GM12878 (cell line): ENCODE results near the gene MAGEB6B. TPM values are rescaled to one million over a fixed set of nuclear protein-coding genes. Genes with fewer than 3 reads are reported as not detected.
"Not testable (repeated sequence)": the region's sequence is repeated elsewhere in the genome, so short reads cannot be mapped to it uniquely, and the experiment has no call there.

Source experiments
- ATAC-seq: fragments of 200-7000 bp; cut with Tn5 transposase; 3 replicates; pipeline ENCODE4 v1.9.1; 2020; ENCODE audit warnings: mild to moderate bottlenecking, moderate library complexity
- BruUV-seq: library from RNA; stranded (reverse); fragments of 400-500 nt; replicated peaks from 2 replicates; lab custom pipeline; 2021; lab: Mats Ljungman, UMichigan
- CTCF ChIA-PET: fragments of 300-600 bp; sonication (Branson Sonifier 250); formaldehyde crosslinking; extraction: SDS; loops from one replicate; lab custom pipeline; 2021; ENCODE audit warnings: inconsistent platforms; lab: Yijun Ruan, JAX
- POLR2A ChIA-PET: fragments of 350-600 bp; formaldehyde crosslinking; extraction: SDS; loops from one replicate; lab custom pipeline; 2021; ENCODE audit warnings: inconsistent platforms; lab: Charles Lee
- RAD21 ChIA-PET: fragments of 300-600 bp; sonication (Branson Sonifier 250); formaldehyde crosslinking; loops from one replicate; lab custom pipeline; 2023; ENCODE audit warnings: antibody characterized with exemption; ENCODE audit not compliant: unreplicated experiment; lab: Charles Lee
- SMC1A ChIA-PET: fragments of 300-600 bp; sonication (Branson Sonifier 250); formaldehyde crosslinking; loops from one replicate; lab custom pipeline; 2023; ENCODE audit not compliant: unreplicated experiment, uncharacterized antibody; lab: Charles Lee
- DNase-seq: peaks from one replicate; pipeline ENCODE4 v3.0.0-alpha.2; 2011; ENCODE audit warnings: low read depth, low spot score
- FAIRE-seq: peaks from 3 replicates; lab custom pipeline; 2011; peaks lifted over from hg19 to GRCh38; lab: Jason Lieb, UNC
- H2AFZ ChIP-seq: 2 replicates; pipeline ENCODE4 v1.6.0; 2011; ENCODE audit warnings: low read depth, low read length, control low read depth; ENCODE audit not compliant: control insufficient read depth
- H3K27ac ChIP-seq: 2 replicates; pipeline ENCODE4 v1.5.1; 2011; ENCODE audit warnings: control low read depth; ENCODE audit not compliant: control insufficient read depth, insufficient read depth
- H3K27me3 ChIP-seq, 2 experiments: replicated peaks in 1 of 2; 2 replicates each; pipeline versions ENCODE4 v1.6.0 to v1.6.1; 2011; ENCODE audit warnings: low read length in 1 of 2; ENCODE audit not compliant: control insufficient read depth in 2 of 2, insufficient read depth in 2 of 2
- H3K36me3 ChIP-seq, 2 experiments: 2 replicates each; pipeline ENCODE4 v1.5.1; 2011; ENCODE audit warnings: low read length in 1 of 2; ENCODE audit not compliant: control insufficient read depth in 2 of 2, insufficient read depth in 2 of 2
- H3K4me1 ChIP-seq: 2 replicates; pipeline ENCODE4 v1.6.1; 2011; ENCODE audit warnings: mild to moderate bottlenecking, low read length, moderate library complexity, mixed read lengths; ENCODE audit not compliant: control insufficient read depth, insufficient read depth
- H3K4me2 ChIP-seq: 2 replicates; pipeline ENCODE4 v1.6.0; 2011; ENCODE audit warnings: control low read depth; ENCODE audit not compliant: control insufficient read depth, insufficient read depth
- H3K4me3 ChIP-seq: fragments of 200-600 bp; sonication (generic); 2 replicates; pipeline ENCODE4 v1.5.1; 2016
- H3K79me2 ChIP-seq: 2 replicates; pipeline ENCODE4 v1.6.0; 2011; ENCODE audit warnings: low read length; ENCODE audit not compliant: control insufficient read depth, insufficient read depth
- H3K9ac ChIP-seq: 2 replicates; pipeline ENCODE4 v1.8.0; 2011; ENCODE audit warnings: low read length, control low read depth, mixed read lengths; ENCODE audit not compliant: control insufficient read depth, insufficient read depth
- H3K9me3 ChIP-seq: replicated peaks from 3 replicates; pipeline ENCODE4 v1.5.1; 2011; ENCODE audit warnings: mild to moderate bottlenecking, low read length; ENCODE audit not compliant: control insufficient read depth, insufficient read depth
- H4K20me1 ChIP-seq: 2 replicates; pipeline ENCODE4 v1.6.0; 2011; ENCODE audit not compliant: control insufficient read depth, insufficient read depth
- HDAC2 ChIP-seq: fragments of 200-600 bp; sonication (generic); IDR thresholded peaks from 2 replicates; pipeline ENCODE4 v1.6.1; 2017
- PRDM15 ChIP-seq: fragments of 450-650 bp; formaldehyde crosslinking; IDR thresholded peaks from 2 replicates; pipeline ENCODE4 v1.4.0; 2020; ENCODE audit warnings: mild to moderate bottlenecking, moderate library complexity
- RELA ChIP-seq: fragments of 450-650 bp; IDR thresholded peaks from 2 replicates; pipeline ENCODE4 v1.8.0; 2014; ENCODE audit warnings: borderline replicate concordance; ENCODE audit not compliant: partially characterized antibody
- SIN3A ChIP-seq: IDR thresholded peaks from 2 replicates; pipeline ENCODE4 v1.6.1; 2012; ENCODE audit warnings: low read depth, low read length, improper control_type of control experiment
- SMARCA5 ChIP-seq: fragments of 450-650 bp; IDR thresholded peaks from 2 replicates; pipeline ENCODE4 v1.6.1; 2017; ENCODE audit warnings: mild to moderate bottlenecking
- STAT3 ChIP-seq: IDR thresholded peaks from 2 replicates; pipeline ENCODE4 v1.6.1; 2011; ENCODE audit warnings: low read depth, low read length, improper control_type of control experiment
- ZNF24 ChIP-seq: fragments of 450-650 bp; IDR thresholded peaks from 2 replicates; pipeline ENCODE4 v1.6.1; 2017; ENCODE audit warnings: antibody characterized with exemption, mild to moderate bottlenecking
- WGBS: methylation state at CpG from one replicate; pipeline ENCODE4 v1.1.6; 2016; ENCODE audit warnings: low lambda C conversion rate; ENCODE audit not compliant: insufficient replicate concordance, insufficient coverage; ENCODE audit errors: missing lambda C conversion rate; 5-methylcytosine and 5-hydroxymethylcytosine counted together
- in situ Hi-C: fragments of 300-500 bp; cut with MboI; formaldehyde crosslinking; loops from 9 replicates; pipeline ENCODE4 v1.14.3; 2018; ENCODE audit warnings: mixed read lengths
- intact Hi-C: fragments of 100-400 bp; cut with micrococcal nuclease; formaldehyde crosslinking; loops from one replicate; pipeline ENCODE4 v1.14.2; 2022; ENCODE audit not compliant: unreplicated experiment
- polyA plus RNA-seq, 11 experiments: library from polyadenylated mRNA; depleted of rRNA in 4 of 11; unstranded in 6 of 11; stranded (reverse) in 5 of 11; fragments of >200 nt; fragmentation: Nextera tagmentation in 4 of 11; fragmentation: Illumina TruSeq in 1 of 11; extraction: Ambion mirVana in 4 of 11; extraction: Trizol in 1 of 11; gene quantifications; 1 replicate in 1 of 11; 2 replicates in 10 of 11; pipeline versions ENCODE4 v1.2.1 to v1.2.3, GENCODE V29; 2011 to 2016; ENCODE audit warnings: inconsistent platforms in 2 of 11, missing spikeins in 2 of 11, low read depth in 1 of 11
- total RNA-seq, 4 experiments: library from RNA; depleted of rRNA in 3 of 4; stranded (reverse); fragments of >200 nt in 3 of 4; fragmentation: Illumina TruSeq in 1 of 4; extraction: Trizol in 1 of 4; gene quantifications; 2 replicates each; pipeline versions ENCODE4 v1.2.1 to v1.2.3, GENCODE V29; 2013 to 2021

Gene MAGEB6B
- total and polyA plus RNA-seq, 10 of the 15 experiments (the other 5 are each of a cell fraction or from before 2014, with no cell fraction given), result not detected

- ATAC-seq, result no peak
- Histone ChIP-seq H2AFZ (no peak overlapping the region), H3K27ac (no peak overlapping the region), H4K20me1 (no peaks in the 10 kb centered on the region), H3K79me2 (no peaks in the 10 kb centered on the region), H3K27me3 (no peaks in the 10 kb centered on the region), H3K4me2 (no peak overlapping the region), H3K4me1 (no peaks in the 10 kb centered on the region), H3K9ac (no peak overlapping the region), H3K4me3 (no peak overlapping the region), H3K36me3 (no peaks in the 10 kb centered on the region), H3K9me3 (no peaks in the 10 kb centered on the region)
- in situ Hi-C loops (no loop called here), intact Hi-C loops (no loop called here)
- ChIA-PET POLR2A (no interaction called here), RAD21 (no interaction called here), SMC1A (no interaction called here), CTCF (no interaction called here)
- no peak for TF ChIP-seq SMARCA5
- TF ChIP-seq PRDM15 (CRISPR knock-in tag), result no peak
- no peak for TF ChIP-seq RELA
- TF ChIP-seq ZNF24, result no peak
- TF ChIP-seq SIN3A, result no peak
- no peak for TF ChIP-seq STAT3
- TF ChIP-seq HDAC2, result no peak
- no peak for DNase-seq
- no peak for FAIRE-seq
- BruUV-seq, result no TSS peak
Measured at GRCh38 chrX:26203561-26203960, 43.2 kb downstream of the MAGEB6B start.

- 47% methylated on average over 14 of the region's 27 CpGs for WGBS
- intact Hi-C loops, H3K4me1 ChIP-seq, SMC1A ChIA-PET, H3K36me3 ChIP-seq, H3K27ac ChIP-seq, DNase-seq, H2AFZ ChIP-seq, RAD21 ChIA-PET, CTCF ChIA-PET, ATAC-seq, in situ Hi-C loops, H3K4me2 ChIP-seq, H3K27me3 ChIP-seq, H3K9me3 ChIP-seq, H3K9ac ChIP-seq, FAIRE-seq, H4K20me1 ChIP-seq, POLR2A ChIA-PET, H3K4me3 ChIP-seq, H3K79me2 ChIP-seq, BruUV-seq: not testable (repeated sequence)
Measured at GRCh38 chrX:26204717-26205116, 44.3 kb downstream of the MAGEB6B start.
